Stimulated activated CD8-positive, alpha-beta memory T cell treated with anti-CD3 and anti-CD28 coated beads, Interleukin-4, amount 100 ng/mL, for 48 hours (primary cell): Measurements from ENCODE around the gene SDK1.

Experiments used
- DNase-seq: peaks from one replicate; pipeline ENCODE4 v3.0.0-alpha.2; 2020

SDK1 gene

GRCh38 chr7:3294432-3295100 is 6.5 kb upstream of the SDK1 start:
- no peak for DNase-seq

DNA sequence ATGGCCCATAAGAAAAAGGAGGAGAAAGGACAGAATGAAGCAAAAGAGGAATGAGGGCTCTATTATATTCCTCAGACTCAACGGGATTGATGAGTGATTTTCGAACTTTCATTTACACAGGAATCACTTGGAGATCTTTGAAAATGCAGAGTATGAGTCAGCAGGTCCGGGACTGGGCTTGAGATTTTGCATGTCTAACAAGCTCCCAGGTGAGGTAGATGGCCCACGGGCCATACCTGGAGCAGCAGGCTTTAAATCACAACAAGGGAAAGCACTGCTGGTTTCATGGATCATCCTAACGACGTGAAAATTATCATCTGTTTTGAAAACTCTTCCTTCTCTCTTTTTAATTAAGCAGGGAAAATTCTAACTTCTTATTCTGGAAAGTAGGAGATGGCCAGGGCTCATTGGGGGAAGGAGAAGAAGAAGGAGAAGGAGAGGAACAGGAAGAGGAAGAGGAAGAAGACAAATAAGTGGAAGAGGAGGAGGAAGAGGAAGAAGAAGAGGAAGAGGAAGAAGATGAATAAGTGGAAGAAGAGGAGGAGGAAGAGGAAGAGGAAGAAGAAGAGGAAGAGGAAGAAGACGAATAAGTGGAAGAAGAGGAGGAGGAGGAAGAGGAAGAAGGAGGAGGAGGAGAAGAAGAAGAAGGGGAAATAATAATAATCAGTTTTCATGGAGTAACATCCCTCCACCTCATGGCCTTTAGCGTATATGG is 3.8 kb upstream of the SDK1 start:
- DNase-seq = no peak

DNA sequence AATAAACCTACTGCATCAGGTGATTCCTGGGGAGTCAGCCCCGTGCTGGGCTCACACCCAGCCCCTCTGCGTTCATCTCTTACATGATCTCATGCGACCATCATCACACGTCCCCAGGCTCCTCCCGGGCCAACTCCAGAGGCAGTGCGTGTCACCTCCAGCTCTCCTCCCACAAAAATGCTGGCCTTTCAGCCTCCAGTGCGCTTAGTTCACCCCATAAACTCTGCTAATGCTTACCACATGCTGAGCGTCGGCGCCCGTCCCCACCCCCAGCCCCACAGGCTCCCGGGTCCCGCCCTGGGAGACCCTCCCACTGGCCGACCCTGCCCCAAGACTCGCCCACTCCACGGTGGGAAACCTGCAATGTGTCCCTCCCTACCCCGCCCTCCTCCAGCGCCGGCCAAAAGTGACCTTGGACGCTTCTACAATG is 816 bp upstream of the SDK1 start:
- DNase-seq = no peak

GRCh38 chr7:3301449-3301731 is 338 bp downstream of the SDK1 start:
- DNase-seq = no peak

GRCh38 chr7:3301831-3302618 is 973 bp downstream of the SDK1 start:
- peak; percentile 32 for DNase-seq

- no peak for DNase-seq
These were observed 1.7 kb downstream of the SDK1 start for GRCh38 chr7:3302681-3303320.

DNA sequence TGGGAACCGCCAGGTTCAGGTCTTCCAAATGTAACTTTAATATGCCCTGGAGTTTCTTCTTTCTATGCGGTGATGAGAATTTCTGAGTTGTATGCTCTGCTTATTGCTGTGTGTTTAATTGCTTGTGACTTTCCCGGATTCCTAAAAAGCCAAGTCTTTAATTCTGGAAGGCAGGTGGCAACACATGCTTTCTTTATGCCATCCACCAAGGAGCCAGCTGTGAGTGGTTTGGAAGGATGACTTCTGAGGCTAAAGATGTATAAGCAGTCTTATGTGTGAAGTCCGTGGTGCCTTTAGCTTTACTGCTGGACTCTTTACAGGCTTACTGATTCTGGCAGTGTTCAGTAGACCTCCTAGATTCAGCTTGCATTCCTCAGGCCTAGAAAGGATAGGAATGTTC is 3.1 kb downstream of the SDK1 start:
- DNase-seq = no peak

- DNase-seq = no peak
These were observed 6.4 kb downstream of the SDK1 start for GRCh38 chr7:3307435-3307834.

- no peak for DNase-seq
These were observed 8.1 kb downstream of the SDK1 start for GRCh38 chr7:3309140-3309539.

- no peak for DNase-seq
These were observed 8.9 kb downstream of the SDK1 start for GRCh38 chr7:3309956-3310355.

GRCh38 chr7:3310884-3311283 is 9.8 kb downstream of the SDK1 start:
- no peak for DNase-seq

GRCh38 chr7:3312583-3312982 is 11.5 kb downstream of the SDK1 start:
- no peak for DNase-seq

DNA sequence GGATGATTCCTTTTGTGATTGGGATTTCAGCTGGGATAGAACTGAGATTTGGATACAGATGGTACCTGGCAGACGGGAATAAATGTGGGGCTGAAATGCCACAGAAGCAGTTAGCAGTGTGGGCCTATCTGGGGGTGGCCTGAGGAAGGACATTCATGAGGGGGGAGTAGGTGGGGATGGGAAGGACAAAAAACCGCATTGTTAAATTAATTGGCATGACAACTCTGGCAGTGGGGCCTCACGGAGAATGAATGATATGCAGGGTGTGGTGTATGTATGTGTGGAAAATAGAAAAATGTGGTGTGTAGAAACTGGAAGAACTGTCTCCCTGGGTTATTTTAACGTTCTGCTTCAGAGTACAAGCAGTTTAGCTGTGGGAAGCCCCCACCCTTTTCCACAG is 17.8 kb downstream of the SDK1 start:
- no peak for DNase-seq

DNA sequence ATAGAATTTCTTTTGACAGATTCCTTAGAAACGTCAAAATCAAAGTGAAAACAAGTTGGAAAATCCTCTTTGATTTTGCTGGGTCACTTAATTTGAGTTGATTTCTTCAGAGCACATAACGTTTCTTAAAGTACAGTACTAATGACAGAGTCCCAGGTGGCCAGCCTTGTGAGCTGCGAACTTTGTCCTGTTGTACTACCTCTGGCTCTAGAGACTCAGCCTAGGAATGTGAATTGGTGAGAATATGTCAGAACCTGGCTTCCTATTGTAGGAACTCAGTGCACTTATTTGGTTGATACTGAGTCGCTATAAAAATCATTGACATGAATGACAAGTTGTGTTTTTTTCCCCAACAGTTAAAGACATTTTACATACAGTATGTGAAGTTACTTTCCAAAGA is 20.2 kb downstream of the SDK1 start:
- DNase-seq = no peak

DNA sequence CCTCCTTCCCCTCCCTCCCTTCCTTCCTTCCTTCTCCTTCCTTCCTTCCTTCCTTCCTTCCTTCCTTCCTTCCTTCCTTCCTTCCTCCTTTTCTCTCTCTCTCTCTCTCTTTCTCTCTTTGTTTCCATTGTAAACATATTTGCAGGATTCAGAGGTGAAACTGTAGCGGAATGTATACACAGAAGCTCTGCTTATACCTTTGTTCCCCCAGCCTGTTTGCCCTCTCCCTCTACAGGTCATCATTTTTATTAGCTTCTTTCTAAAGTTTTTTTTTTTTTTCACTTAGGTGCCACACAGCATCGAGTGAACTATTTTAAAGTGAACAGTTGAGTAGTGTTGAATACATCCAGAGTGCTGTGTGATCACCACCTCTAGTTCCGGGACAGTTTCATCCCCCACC is 20.7 kb downstream of the SDK1 start:
- no peak for DNase-seq

- no peak for DNase-seq
These were observed 25.2 kb downstream of the SDK1 start for GRCh38 chr7:3326246-3326645.

DNA sequence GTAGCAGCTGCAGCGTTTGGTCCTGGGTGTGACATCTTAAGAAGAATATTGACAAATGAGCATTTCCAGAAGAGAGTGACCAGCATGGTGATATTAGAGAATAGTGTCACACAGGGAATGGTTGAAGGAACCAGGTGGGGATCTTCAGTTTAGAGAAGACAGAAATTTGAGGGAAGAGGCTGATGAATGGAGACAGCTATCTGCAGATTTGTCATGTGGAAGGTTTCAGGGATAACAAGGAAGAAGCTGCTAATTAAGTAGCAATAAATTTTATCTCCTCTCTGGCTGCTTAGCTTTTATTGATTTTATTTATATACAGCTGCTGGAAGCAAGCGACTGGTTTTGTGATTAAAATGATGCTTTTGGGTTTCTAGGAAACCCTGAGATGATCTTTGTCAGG is 26.0 kb downstream of the SDK1 start:
- DNase-seq = no peak

DNA sequence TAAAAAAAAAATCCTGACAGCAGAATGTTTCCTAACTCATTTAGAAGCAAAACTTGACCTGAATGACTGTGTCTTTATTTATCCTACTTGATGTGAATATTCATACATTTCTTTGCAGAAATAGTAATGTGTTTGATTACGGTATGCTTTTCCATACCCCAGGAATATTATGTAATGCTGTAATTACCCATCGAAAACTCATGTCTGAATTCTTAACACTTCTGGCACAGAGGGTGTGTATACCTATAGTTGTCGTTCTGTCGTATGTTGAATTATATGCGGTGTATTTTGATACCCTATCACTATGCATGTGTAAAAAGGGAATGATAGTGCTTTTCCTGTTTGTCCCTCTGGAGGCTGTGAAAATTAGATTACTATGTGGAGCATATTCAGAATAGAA is 26.6 kb downstream of the SDK1 start:
- no peak for DNase-seq

DNA sequence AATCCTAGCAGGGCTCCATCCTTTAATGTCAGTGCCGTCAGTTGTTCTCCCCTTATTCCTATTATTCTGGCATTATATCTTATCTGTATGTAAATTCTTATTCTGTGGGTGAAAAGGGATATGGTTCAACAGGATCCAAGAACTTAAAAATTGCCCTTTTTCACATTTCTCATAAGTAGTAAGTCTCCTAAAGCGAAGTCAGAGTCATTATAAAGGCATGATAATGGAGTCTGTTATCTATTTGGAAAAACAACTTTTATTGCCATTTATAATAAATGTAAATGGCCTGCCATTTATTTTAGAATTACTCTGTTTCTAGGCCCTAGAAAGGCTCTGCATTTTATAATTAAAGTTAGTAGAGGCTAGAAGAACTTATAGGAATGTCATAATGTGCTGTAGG is 31.3 kb downstream of the SDK1 start:
- DNase-seq = no peak

DNA sequence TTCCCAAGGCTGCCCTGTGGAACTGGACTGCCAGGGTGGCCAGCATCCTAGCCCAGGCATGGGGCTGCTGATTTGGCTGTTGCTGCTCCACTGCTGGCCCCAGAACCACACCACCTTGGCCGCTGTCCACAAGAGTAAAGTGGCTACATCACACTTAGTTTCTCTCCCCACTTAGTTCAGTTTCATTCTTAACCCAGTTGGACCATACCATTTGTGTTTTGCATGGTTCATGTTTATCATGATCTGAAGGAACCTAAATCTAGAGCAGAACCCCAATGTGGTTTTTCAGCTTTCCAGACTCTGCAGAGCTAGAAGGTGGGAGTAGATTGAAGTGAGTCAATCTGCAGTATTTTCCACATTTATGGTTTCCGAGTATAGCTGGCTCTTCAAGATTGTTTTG is 32.8 kb downstream of the SDK1 start:
- no peak for DNase-seq

- no peak for DNase-seq
These were observed 35.1 kb downstream of the SDK1 start for GRCh38 chr7:3336042-3336665.

DNA sequence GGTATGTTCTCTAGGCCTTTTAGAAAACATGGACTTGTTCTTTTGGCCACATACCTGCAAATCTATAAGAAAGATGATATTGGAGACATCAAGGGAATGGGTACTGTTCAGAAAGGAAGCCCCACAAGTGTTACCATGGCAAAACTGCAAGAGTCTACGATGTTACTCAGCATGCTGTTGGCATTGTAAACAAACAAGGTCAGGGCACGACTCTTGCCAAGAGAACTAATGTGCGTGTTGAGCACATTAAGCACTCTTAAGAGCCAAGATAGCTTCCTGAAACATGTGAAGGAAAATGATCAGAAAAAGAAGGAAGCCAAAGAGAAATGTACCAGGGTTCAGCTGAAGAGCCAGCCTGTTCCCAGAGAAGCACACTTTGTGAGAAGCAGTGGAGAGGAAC is 37.1 kb downstream of the SDK1 start:
- no peak for DNase-seq
